ENCODE measurements around the gene RASL12. TPM values are rescaled to one million over a fixed set of nuclear protein-coding genes. Genes with fewer than 3 reads are reported as not detected.

RASL12 gene
- total RNA-seq, 1 experiment from 2014 or later, result 0.67 TPM

DNA sequence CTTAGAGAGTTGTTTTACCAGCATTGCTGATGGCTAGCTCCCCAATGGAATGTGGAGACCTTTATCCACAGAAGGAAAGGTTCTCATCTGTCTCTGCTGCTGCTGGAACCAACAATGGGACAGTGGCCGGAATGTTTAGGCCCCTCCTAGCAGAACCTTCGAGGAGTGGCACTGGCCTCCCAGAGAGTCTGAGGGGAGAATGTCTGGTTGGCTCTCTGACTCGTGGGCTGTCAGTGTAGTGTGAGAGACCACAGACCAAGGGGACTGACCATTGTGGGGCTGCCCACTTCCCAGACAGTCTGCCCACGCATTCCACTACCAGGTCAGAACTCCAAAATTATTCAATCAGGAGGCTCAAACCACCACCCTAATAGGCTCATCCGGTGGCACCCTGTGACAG, 5.1 kb downstream of the RASL12 start:
- H3K27me3 ChIP-seq (ENCODE audit: control insufficient read depth, insufficient read depth, low read length), result peaks cover 6% of the 10 kb centered on the region; the same call in 1 of the 2 replicates
- TF ChIP-seq SIN3A (IDR thresholded peaks at IDR 0.05; ENCODE audit: borderline replicate concordance, insufficient read depth, low read depth, low read length), result no peak
- no peak for TF ChIP-seq TCF7L2 (IDR thresholded peaks at IDR 0.05; ENCODE audit: low read depth, low read length)
- TF ChIP-seq POLR2AphosphoS5 (IDR thresholded peaks at IDR 0.05; ENCODE audit: low read depth, low read length), result no peak
- TF ChIP-seq, protein P1, sequence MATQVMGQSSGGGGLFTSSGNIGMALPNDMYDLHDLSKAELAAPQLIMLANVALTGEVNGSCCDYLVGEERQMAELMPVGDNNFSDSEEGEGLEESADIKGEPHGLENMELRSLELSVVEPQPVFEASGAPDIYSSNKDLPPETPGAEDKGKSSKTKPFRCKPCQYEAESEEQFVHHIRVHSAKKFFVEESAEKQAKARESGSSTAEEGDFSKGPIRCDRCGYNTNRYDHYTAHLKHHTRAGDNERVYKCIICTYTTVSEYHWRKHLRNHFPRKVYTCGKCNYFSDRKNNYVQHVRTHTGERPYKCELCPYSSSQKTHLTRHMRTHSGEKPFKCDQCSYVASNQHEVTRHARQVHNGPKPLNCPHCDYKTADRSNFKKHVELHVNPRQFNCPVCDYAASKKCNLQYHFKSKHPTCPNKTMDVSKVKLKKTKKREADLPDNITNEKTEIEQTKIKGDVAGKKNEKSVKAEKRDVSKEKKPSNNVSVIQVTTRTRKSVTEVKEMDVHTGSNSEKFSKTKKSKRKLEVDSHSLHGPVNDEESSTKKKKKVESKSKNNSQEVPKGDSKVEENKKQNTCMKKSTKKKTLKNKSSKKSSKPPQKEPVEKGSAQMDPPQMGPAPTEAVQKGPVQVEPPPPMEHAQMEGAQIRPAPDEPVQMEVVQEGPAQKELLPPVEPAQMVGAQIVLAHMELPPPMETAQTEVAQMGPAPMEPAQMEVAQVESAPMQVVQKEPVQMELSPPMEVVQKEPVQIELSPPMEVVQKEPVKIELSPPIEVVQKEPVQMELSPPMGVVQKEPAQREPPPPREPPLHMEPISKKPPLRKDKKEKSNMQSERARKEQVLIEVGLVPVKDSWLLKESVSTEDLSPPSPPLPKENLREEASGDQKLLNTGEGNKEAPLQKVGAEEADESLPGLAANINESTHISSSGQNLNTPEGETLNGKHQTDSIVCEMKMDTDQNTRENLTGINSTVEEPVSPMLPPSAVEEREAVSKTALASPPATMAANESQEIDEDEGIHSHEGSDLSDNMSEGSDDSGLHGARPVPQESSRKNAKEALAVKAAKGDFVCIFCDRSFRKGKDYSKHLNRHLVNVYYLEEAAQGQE (IDR thresholded peaks at IDR 0.05; ENCODE audit: insufficient read depth in 1 of 2, low read depth in 2 of 2, low read length in 1 of 2), result no peak
- TF ChIP-seq, protein P2, sequence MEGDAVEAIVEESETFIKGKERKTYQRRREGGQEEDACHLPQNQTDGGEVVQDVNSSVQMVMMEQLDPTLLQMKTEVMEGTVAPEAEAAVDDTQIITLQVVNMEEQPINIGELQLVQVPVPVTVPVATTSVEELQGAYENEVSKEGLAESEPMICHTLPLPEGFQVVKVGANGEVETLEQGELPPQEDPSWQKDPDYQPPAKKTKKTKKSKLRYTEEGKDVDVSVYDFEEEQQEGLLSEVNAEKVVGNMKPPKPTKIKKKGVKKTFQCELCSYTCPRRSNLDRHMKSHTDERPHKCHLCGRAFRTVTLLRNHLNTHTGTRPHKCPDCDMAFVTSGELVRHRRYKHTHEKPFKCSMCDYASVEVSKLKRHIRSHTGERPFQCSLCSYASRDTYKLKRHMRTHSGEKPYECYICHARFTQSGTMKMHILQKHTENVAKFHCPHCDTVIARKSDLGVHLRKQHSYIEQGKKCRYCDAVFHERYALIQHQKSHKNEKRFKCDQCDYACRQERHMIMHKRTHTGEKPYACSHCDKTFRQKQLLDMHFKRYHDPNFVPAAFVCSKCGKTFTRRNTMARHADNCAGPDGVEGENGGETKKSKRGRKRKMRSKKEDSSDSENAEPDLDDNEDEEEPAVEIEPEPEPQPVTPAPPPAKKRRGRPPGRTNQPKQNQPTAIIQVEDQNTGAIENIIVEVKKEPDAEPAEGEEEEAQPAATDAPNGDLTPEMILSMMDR (IDR thresholded peaks at IDR 0.05), result no peak
- intact Hi-C loops (cut with micrococcal nuclease; ENCODE audit: unreplicated experiment) (no loop called here), in situ Hi-C loops (cut with HindIII; ENCODE audit: low pct_unique_long_range_greater_than_20kb, low sequenced_read_pairs) (no loop called here)
- ChIA-PET POLR2A (interaction anchor here (0.6 kb wide), 1 partner anchor 454 kb away, joined by 7 read pairs; no protein-coding TSS in a partner anchor), CTCF (interaction anchor here (0.5 to 0.6 kb wide), 2 partner anchors 11 to 178 kb away, joined by 3 to 5 read pairs; no protein-coding TSS in a partner anchor)
- DNase-seq (ENCODE audit: low read depth, low spot score), result no peak
- H3K36me3 ChIP-seq (ENCODE audit: control insufficient read depth, insufficient read depth, low read length), result no peaks in the 10 kb centered on the region
- H3K9me3 ChIP-seq (ENCODE audit: control insufficient read depth, insufficient read depth, low read depth, low read length), result no peaks in the 10 kb centered on the region
- no peak overlapping the region for H3K4me3 ChIP-seq (ENCODE audit: low read depth in 2 of 2, low read length in 2 of 2)
- H3K4me1 ChIP-seq (ENCODE audit: control insufficient read depth, insufficient read depth, low read length), result no peaks in the 10 kb centered on the region
- H3K27ac ChIP-seq (ENCODE audit: low read length), result no peak overlapping the region
- BruUV-seq (replicated peaks), result no TSS peak
- no peak for ATAC-seq

DNA sequence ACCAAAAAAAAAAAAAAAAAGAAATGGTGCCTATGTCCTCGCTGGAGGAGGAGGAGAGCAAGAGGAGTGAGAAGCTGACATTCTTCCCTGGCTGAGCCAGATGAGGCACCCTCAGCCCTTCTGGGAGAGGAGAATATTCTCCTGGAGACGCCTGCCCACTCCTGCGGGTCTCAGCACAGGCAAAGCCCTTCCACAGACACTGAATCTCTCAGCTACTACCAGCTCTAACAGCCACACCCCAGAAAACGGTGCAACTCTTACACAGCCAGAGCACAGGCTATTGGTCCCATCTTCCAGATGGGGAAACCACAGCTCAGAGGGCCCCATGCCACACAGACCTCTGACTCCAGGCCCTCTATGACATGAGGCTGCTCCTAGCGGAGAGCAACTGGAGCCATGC, 5.7 kb downstream of the RASL12 start:
- ChIA-PET POLR2A (interaction anchor here (0.6 kb wide), 1 partner anchor 38 kb away, joined by 3 read pairs; no protein-coding TSS in a partner anchor), CTCF (interaction anchor here (0.6 to 1.3 kb wide), 3 partner anchors 10 to 25 kb away, joined by 3 to 9 read pairs (median 4); no protein-coding TSS in a partner anchor)
- BruUV-seq (replicated peaks), result no TSS peak
- Histone ChIP-seq H3K4me1 (ENCODE audit: control insufficient read depth, insufficient read depth, low read length) (0 out of 2 replicates have a peak, but pooled peaks cover 1% of the 10 kb centered on the region), H3K36me3 (ENCODE audit: control insufficient read depth, insufficient read depth, low read length) (no peaks in the 10 kb centered on the region), H3K27ac (ENCODE audit: low read length) (no peak overlapping the region), H3K9me3 (ENCODE audit: control insufficient read depth, insufficient read depth, low read depth, low read length) (no peaks in the 10 kb centered on the region), H3K4me3 (ENCODE audit: low read depth in 2 of 2, low read length in 2 of 2) (no peak overlapping the region), H3K27me3 (ENCODE audit: control insufficient read depth, insufficient read depth, low read length) (0 out of 2 replicates have a peak, but pooled peaks cover 2% of the 10 kb centered on the region)
- intact Hi-C loops (cut with micrococcal nuclease; ENCODE audit: unreplicated experiment), result no loop called here
- no peak for ATAC-seq
- in situ Hi-C loops (cut with HindIII; ENCODE audit: low pct_unique_long_range_greater_than_20kb, low sequenced_read_pairs), result no loop called here
- no peak for DNase-seq (ENCODE audit: low read depth, low spot score)
- TF ChIP-seq TCF7L2 (IDR thresholded peaks at IDR 0.05; ENCODE audit: low read depth, low read length) (no peak), SIN3A (IDR thresholded peaks at IDR 0.05; ENCODE audit: borderline replicate concordance, insufficient read depth, low read depth, low read length) (no peak), POLR2AphosphoS5 (IDR thresholded peaks at IDR 0.05; ENCODE audit: low read depth, low read length) (no peak)
- TF ChIP-seq, protein P2 (IDR thresholded peaks at IDR 0.05), result no peak
- TF ChIP-seq, protein P1 (IDR thresholded peaks at IDR 0.05; ENCODE audit: insufficient read depth in 1 of 2, low read depth in 2 of 2, low read length in 1 of 2), result no peak

All from Panc1 (cell line).